ENCODE results near the gene FCF1.

Gene FCF1

GRCh38 chr14:74712499-74713394 is at the start of gene FCF1, which contains the start of gene AREL1:
Gene FCF1, plus strand, starts transcription at chr14:74713144. Its CDS starts 54 bp downstream, at chr14:74713198.
Gene AREL1, minus strand, starts transcription at chr14:74713080. Its CDS starts 27,465 bp downstream, at chr14:74685615.
- peak; percentile 70 for DNase-seq (ENCODE audit: low read depth)

GRCh38 chr14:74663884-74664283 is 49.1 kb upstream of the FCF1 start:
- no peak for DNase-seq (ENCODE audit: low read depth)

- no peak for DNase-seq (ENCODE audit: low read depth)
Measured at GRCh38 chr14:74664717-74665116, 48.2 kb upstream of the FCF1 start.

GRCh38 chr14:74667758-74668157 is 45.2 kb upstream of the FCF1 start:
- no peak for DNase-seq (ENCODE audit: low read depth)

GRCh38 chr14:74669256-74669655 is 43.7 kb upstream of the FCF1 start:
- no peak for DNase-seq (ENCODE audit: low read depth)

- DNase-seq (ENCODE audit: low read depth): no peak
Measured at GRCh38 chr14:74669846-74670245, 43.1 kb upstream of the FCF1 start.

- no peak for DNase-seq (ENCODE audit: low read depth)
Measured at GRCh38 chr14:74670726-74671411, 42.1 kb upstream of the FCF1 start.

GRCh38 chr14:74671789-74672188 is 41.2 kb upstream of the FCF1 start:
- DNase-seq (ENCODE audit: low read depth): no peak

GRCh38 chr14:74673768-74674167 is 39.2 kb upstream of the FCF1 start:
- no peak for DNase-seq (ENCODE audit: low read depth)

- DNase-seq (ENCODE audit: low read depth): no peak
Measured at GRCh38 chr14:74675219-74675618, 37.7 kb upstream of the FCF1 start.

- no peak for DNase-seq (ENCODE audit: low read depth)
Measured at GRCh38 chr14:74682169-74682952, 30.6 kb upstream of the FCF1 start.

GRCh38 chr14:74683406-74683805 is 29.5 kb upstream of the FCF1 start:
- no peak for DNase-seq (ENCODE audit: low read depth)

- DNase-seq (ENCODE audit: low read depth): no peak
Measured at GRCh38 chr14:74684434-74684833, 28.5 kb upstream of the FCF1 start.

GRCh38 chr14:74685056-74685455 is 27.9 kb upstream of the FCF1 start:
- DNase-seq (ENCODE audit: low read depth): no peak

- no peak for DNase-seq (ENCODE audit: low read depth)
Measured at GRCh38 chr14:74685921-74686678, 26.8 kb upstream of the FCF1 start.

GRCh38 chr14:74691456-74691855 is 21.5 kb upstream of the FCF1 start:
- no peak for DNase-seq (ENCODE audit: low read depth)

GRCh38 chr14:74693191-74693590 is 19.8 kb upstream of the FCF1 start:
- no peak for DNase-seq (ENCODE audit: low read depth)

- no peak for DNase-seq (ENCODE audit: low read depth)
Measured at GRCh38 chr14:74695406-74695805, 17.5 kb upstream of the FCF1 start.

- DNase-seq (ENCODE audit: low read depth): no peak
Measured at GRCh38 chr14:74697011-74697410, 15.9 kb upstream of the FCF1 start.

- peak; percentile 65 for DNase-seq (ENCODE audit: low read depth)
Measured at GRCh38 chr14:74697543-74697942, 15.4 kb upstream of the FCF1 start.

GRCh38 chr14:74697976-74698375 is 15.0 kb upstream of the FCF1 start:
- no peak for DNase-seq (ENCODE audit: low read depth)

GRCh38 chr14:74698465-74698864 is 14.5 kb upstream of the FCF1 start:
- DNase-seq (ENCODE audit: low read depth): no peak

Data from GM04504 (cell line).